Measurements from ENCODE around the gene LMAN2.

Gene LMAN2

DNA sequence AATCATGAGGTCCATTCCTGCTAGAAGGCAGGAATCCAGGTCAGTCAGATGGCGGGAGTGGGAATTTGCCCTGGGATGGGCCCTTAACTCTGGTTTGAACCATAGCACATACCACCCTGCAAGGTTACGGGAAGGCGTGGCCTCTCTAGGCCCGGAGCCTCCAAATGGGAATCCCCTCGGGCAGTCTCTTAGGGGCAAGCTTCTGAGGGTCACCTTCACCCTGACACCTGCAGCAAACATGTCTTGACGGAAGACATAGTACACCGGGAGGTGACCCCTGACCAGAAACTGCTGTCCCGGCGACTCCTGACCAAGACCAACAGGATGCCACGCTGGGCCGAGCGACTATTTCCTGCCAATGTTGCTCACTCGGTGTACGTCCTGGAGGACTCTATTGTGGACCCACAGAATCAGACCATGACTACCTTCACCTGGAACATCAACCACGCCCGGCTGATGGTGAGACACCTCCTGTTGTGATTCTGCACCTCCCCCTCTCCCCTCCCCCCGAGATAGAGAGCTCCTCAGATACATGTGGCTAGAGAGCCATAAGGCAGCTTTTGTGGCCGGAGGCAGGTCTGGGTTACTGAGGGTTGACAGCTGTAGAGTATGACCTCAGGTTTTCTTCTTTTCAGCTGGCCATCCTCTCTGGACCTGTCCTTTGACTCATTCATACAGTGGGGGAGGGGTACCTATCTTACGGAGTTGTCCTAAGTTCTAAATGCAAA is 46.9 kb downstream of the LMAN2 start:
- no peak for DNase-seq

DNA sequence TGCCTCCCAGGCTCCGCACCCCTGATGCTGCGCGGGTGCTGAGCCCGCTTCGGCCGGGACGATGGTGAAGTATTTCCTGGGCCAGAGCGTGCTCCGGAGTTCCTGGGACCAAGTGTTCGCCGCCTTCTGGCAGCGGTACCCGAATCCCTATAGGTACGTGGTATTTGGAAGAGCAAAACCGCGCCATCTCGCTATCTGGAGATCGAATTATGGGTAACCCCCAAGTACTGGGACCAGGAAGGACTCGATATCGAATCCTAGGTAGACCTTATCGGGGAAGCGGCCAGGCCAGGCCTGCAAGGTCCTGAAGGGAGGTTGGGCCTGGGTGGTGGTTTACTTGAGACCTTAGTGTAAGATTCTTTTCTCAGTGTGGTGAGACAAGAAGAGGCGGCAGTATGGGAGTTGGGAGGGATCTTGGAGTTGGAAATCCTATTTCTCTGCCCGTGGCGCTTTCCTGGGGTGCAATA is 47.5 kb downstream of the LMAN2 start:
- DNase-seq = no peak

DNA sequence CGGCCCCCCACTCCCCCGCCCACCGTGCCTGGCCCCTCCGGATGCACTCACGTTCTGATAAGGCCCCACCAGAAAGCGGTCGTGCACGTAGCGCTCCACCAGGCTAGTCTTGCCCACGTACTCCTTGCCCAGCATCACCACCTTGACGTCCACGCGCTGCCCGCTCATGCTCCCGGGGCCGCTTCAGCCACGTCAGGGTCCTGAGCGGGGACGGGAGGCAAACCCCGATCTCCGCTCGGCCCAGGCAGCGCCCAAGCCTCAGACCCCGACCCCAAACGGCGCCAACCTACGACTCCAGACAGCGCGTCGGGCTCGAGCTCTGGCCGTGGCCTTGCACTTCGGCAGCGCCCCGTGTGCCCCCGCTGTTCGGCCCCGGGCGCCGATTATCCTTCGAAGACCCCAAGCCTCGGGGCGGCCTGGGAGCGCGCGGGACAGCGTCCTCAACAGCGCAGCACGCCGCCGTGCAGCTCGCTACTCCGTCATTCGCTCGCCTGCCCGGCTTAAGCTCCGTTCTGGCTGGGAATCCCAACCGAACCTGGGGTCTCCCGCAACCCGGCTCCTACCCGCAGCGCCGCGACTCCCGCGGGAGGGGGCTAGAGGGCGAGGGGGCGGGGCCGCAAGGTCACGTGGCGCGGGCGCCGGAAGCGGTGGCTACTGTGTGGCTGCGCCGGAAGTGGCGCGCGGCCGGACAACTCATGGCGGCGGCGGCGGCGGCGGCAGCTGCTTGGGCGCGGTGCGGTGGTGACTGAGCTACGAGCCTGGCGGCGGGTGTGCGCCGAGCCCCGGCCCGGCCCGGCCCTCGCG is 48.1 kb downstream of the LMAN2 start, which contains the start of the genes PRELID1 and RAB24:
TSS of gene PRELID1 (plus strand) at position 679 of the 804 bp plus-strand sequence. CDS start 187 bp downstream, outside the sequence.
TSS of gene RAB24 (minus strand) at position 599 of the 804 bp plus-strand sequence. CDS start at position 168, 431 bp downstream.
- peak; percentile 72 to 90 for DNase-seq

DNA sequence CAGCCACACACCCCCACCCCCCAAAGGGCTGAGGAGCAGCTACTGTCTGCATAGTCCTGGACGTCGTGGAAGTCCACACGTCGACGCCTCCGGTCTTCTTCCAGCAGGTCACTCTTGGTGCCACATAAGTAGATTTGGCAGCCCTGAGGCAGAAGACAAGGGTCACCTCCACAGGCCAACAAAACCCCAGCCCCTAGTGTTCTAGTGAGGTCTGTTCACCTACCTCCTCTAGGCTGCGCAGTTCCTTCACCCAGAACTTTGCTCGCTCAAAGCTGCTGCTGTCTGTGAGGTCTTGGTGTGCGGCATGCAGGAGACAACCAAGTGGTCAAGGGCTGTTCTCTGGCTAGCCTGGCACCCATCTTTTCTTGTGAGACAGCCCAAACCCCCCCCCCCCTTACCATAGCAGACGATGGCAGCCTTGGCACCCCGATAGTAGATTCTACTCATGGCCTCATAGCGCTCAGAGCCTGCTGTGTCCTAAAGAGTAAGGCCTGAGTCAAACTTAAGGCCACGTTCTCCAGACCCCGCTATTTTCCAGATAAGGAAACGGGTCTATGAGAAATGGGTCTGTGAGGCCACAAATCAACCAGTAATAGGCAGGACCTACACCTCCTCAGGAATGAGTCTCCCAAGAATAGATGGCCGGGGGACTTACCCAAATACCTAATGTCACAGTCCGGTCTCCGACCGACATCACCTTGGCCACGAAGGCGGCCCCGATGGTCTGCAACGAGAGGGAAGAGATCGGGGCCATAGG is 48.9 kb downstream of the LMAN2 start:
- DNase-seq = no peak

DNA sequence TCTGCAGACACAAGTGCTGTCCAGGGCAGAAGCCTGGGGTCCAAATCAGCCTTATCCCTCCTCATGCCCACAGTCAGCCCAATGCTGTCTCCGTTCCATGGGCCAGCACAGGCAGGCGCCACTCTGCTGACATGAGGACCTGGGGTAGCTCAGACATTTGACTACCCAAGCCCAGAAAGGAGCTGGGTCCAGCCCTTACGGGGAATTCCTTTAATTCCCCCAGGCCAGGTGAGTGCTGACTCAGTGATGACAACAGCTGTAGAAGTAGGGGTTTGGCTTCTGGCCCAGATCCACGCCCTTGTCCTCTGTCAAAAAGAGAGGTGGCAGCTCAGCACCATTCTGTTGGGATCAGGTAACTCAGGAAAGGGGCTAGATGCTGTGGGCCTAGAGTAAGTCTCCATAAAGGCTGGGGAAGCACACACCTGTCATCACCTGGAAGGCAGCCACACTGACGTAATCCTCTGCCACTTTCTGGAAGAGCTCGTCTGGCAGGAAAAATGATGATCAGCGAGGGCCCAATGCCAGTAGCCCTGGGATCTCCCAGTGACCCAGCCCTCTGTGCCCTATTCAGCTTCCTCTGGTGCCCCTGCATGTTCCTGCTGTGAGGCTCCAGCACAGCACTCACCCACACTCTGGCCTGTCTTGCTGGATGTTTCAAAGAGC is 49.8 kb downstream of the LMAN2 start:
- DNase-seq = no peak

DNA sequence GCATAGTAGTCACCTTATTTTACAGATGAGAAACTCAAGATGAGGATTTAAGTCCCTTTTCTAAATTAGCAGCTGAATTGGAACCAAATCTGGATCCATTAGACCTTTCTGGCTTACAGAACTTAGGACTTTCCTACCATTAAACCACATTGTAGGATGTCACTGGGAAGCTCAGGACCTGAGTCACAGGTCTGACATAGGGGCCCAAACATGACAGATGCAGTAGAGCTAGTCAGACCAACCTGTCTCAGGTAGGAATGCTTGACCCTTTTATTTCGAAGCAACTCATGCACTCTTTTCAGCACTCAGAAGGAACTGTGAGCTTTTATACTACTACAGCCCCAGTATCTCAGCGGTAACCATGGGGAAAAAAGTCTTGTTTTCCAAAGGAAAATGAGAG is 50.5 kb downstream of the LMAN2 start:
- peak; percentile 33 to 41 for DNase-seq

DNA sequence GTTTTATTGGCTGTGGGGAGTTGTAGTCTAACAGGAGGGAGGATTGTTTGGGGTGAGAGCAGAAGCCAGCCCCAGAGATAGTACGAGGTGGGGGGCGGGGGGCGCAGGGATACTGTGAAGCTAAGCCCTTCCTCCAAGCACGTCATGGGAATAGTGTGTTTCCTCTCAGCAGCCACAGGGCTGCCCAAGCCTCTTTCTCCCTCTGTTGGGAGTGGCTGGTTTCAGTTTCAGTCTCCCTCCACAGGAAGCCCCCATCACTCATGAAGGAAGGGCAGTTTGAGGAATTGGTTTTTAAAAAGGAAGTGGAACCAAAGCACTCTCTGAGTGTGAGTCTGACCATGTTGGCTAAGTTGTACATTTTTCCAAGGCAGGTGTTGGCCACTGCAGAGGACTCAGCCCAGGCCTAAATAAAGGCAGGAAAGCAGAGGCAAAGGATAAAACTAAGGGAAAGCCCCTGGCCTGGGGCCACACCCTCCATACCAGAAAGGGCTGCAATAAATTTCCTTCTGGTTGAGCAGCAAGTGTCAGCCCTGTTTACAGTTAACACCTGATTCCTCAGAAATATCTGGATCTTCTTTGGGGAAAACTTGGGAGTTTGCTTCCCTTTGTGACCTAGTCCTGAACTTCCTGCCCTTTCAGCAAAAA is 51.1 kb downstream of the LMAN2 start:
- peak; percentile 91 to 93 for DNase-seq

DNA sequence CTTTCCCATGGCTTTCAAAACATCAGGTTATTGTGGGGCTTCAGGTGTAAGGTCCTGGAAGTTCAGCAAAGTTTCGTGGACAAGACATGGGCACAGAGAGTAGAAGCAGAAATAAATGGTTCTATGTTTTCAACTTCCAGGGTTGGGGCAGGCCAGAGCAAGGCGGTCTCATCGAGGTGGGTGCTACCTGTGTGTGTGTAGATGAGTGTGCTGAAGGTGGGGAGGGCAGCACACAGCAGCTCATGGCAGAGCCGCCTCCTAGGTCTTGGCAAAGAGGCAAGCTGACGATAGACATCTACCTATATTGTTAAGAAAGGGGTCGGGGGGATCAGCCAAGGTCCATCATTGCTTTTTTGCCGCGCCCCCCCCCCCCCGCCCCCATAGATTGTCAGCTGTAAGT is 51.8 kb downstream of the LMAN2 start:
- no peak for DNase-seq

DNA sequence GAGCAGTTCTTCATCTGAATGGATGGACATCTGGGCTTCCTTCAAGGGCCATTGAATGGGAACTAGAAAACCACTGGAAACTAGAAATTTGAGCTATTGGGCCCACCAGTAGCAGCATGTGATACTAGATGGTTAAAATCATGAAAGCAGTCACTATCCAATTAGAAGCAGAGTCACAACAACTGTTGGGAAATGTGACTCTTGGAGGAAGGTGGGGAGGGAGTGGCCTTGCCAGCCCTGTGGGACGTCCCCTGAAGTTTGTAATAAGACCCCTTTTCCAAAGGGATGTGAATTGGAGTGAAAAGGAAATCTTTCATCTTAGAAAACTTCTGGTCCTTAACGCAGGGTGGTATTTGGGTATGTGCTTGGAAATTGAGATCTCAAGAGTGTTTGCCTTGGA is 53.5 kb downstream of the LMAN2 start:
- DNase-seq = no peak

DNA sequence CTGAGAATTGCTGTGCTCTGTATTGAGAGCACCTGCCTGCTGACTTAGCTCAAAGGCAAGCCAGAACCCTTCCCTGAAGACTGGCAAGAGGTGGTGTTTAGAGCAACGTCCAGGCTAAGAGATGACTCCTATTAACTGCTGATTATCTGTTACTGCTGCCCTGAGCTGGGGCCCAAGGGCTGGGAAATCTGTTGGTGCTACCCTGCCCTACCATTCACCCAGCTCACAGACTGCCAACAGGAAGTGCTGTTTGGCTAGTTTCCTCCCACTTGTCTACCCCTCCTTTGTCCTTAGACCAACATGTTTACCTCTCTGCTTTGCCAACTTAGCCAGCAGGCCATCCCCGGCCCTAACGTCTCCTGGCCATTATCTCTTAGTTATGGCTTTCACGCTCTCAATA is 54.9 kb downstream of the LMAN2 start:
- DNase-seq = no peak

DNA sequence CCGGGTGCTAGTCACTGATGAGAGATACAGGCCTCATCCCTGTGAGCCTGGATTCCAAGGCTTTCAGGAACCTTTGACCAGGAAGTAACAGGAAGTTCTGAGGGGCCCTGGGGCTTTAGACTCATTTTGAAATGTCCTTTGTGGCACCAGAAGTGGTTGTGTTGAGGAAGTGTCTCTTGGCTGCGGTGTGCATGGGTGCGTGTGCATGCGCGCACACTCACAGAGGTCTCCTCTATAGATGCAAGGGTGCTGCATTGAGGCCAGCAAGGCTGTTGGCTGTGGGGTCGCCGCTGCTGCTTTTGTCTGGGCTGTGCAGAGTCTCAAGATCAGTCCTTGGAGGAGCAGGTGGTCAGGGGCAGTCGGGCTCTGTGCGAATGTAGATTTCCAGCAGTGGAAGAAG is 55.5 kb downstream of the LMAN2 start:
- DNase-seq = peak; percentile 23 to 35

DNA sequence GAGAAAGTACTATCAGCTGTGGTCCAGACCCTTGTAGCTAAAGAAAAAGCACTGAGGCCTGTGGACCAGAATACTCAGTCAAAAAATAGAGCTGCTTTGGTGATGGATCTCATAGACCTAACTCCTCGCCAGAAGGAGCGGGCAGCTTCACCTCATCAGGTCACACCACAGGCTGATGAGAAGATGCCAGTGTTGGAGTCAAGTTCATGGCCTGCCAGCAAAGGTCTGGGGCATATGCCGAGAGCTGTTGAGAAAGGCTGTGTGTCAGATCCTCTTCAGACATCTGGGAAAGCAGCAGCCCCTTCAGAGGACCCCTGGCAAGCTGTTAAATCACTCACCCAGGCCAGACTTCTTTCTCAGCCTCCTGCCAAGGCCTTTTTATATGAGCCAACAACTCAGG is 56.8 kb downstream of the LMAN2 start:
- no peak for DNase-seq

DNA sequence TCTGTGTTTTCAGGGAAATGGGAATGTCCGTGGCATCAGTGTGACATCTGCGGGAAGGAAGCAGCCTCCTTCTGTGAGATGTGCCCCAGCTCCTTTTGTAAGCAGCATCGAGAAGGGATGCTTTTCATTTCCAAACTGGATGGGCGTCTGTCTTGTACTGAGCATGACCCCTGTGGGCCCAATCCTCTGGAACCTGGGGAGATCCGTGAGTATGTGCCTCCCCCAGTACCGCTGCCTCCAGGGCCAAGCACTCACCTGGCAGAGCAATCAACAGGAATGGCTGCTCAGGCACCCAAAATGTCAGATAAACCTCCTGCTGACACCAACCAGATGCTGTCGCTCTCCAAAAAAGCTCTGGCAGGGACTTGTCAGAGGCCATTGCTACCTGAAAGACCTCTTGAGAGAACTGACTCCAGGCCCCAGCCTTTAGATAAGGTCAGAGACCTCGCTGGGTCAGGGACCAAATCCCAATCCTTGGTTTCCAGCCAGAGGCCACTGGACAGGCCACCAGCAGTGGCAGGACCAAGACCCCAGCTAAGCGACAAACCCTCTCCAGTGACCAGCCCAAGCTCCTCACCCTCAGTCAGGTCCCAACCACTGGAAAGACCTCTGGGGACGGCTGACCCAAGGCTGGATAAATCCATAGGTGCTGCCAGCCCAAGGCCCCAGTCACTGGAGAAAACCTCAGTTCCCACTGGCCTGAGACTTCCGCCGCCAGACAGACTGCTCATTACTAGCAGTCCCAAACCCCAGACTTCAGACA is 57.5 kb downstream of the LMAN2 start:
- no peak for DNase-seq

DNA sequence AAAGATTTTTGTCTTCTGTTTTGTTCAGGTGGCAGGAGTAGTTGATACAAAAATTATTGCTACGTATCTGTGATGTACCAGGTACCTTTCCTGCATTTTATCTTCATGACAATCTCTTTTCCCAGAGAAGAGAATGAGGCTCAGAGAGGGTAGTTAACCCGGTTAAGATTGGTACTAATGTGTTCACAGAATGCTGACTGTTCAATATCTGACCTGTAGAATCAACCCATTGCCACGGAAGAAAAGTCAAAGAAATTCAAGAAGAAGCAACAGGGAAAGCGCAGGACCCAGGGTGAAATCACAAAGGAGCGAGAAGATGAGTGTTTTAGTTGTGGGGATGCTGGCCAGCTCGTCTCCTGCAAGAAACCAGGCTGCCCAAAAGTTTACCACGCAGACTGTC is 59.7 kb downstream of the LMAN2 start:
- no peak for DNase-seq

DNA sequence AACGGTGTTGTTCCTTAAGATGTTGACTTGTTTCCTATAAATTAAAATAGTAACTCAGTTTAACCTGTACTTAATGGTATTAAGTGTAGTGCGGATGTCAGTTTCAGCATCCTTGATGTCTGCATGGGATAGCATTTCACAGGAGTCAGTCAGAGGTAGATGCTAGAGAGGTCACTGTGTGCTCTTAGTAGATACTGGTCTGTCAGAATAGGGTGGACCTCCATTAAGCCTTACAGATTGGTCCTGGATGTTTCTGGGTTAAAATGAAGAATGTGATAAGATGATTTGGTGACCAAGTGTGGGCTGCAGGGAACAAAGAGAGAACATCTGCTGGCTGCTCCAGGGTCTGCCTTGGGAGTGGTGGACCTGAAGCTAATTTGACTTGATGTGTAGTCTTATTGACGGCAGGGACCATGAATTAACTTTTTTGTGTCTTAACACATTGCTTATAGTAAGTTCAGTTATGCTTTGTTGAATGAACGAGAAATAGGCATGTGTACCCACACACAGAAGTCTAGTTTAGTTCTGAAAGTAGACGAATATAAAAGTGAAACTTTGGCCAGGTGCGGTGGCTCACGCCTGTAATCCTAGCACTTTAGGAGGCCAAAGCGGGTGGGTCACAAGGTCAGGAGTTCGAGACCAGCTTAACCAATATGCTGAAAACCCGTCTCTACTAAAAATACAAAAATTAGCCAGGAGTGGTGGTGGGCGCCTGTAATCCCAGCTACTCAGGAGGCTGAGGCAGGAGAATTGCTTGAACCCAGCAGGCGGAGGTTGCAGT is 60.5 kb downstream of the LMAN2 start:
- DNase-seq = no peak

DNA sequence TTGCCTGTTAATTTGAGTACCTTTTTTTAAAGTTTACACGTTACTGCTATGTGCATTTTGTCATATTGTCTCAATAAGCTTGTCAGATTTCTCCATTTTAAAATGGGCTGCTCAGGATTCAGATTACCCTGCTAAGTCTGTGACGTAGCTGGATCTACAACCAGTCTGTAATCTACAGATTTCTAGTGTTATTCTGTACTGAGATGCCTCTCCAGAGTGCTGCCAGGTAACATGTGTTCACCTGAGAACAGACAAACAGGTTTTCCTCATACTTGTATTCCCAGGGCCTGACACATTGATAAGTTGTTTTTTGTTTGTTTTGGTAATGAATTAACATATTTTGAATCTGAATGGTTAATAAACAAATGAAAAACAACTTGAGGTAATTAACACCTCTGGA is 63.3 kb downstream of the LMAN2 start:
- no peak for DNase-seq
